Measurements from ENCODE around the gene RPRD1A.

DNA sequence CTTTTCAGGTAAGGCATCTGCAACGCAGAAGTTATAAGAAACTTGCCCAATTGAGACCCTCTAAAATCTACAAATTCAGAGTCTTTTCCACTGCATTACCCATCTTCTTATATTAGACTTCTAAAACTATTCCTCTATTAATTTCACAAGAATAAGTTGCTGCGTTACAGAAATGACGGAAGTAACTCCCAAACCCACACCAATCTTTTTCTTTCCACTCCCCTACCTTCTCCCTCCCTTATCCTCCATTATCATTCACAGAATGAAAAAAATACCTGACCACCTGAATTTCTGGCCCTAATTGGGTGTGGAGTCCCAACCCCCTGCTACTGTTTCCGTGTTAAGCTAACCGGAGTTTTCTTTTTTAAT is 689 bp downstream of the RPRD1A start:
- TF ChIP-seq, protein P1, sequence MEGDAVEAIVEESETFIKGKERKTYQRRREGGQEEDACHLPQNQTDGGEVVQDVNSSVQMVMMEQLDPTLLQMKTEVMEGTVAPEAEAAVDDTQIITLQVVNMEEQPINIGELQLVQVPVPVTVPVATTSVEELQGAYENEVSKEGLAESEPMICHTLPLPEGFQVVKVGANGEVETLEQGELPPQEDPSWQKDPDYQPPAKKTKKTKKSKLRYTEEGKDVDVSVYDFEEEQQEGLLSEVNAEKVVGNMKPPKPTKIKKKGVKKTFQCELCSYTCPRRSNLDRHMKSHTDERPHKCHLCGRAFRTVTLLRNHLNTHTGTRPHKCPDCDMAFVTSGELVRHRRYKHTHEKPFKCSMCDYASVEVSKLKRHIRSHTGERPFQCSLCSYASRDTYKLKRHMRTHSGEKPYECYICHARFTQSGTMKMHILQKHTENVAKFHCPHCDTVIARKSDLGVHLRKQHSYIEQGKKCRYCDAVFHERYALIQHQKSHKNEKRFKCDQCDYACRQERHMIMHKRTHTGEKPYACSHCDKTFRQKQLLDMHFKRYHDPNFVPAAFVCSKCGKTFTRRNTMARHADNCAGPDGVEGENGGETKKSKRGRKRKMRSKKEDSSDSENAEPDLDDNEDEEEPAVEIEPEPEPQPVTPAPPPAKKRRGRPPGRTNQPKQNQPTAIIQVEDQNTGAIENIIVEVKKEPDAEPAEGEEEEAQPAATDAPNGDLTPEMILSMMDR (IDR thresholded peaks at IDR 0.05; ENCODE audit: insufficient read depth, low read depth, low read length): no peak
- no peak for TF ChIP-seq EZH2 (IDR thresholded peaks at IDR 0.05; ENCODE audit: insufficient read depth, low read length)

Measured in astrocyte (in vitro differentiated cells and primary cell).